NB4 (cell line): Measurements from ENCODE around the gene TEKTIP1.

ENCODE experiments used
- MYC ChIP-seq: IDR thresholded peaks from 2 replicates; pipeline ENCODE4 v1.6.1; 2011; ENCODE audit warnings: low read depth, low read length
- POLR2A ChIP-seq: IDR thresholded peaks from 2 replicates; pipeline ENCODE4 v1.6.1; 2011; ENCODE audit warnings: mild to moderate bottlenecking; ENCODE audit not compliant: insufficient read length; ENCODE audit errors: extremely low read depth
- TF ChIP-seq, protein P1 (sequence below): IDR thresholded peaks from one replicate; pipeline ENCODE4 v1.5.1; 2012; ENCODE audit warnings: low read depth, low read length
- TF ChIP-seq, protein P2 (sequence below): IDR thresholded peaks from 2 replicates; pipeline ENCODE4 v1.6.1; 2011; ENCODE audit warnings: low read depth, low read length

DNA sequence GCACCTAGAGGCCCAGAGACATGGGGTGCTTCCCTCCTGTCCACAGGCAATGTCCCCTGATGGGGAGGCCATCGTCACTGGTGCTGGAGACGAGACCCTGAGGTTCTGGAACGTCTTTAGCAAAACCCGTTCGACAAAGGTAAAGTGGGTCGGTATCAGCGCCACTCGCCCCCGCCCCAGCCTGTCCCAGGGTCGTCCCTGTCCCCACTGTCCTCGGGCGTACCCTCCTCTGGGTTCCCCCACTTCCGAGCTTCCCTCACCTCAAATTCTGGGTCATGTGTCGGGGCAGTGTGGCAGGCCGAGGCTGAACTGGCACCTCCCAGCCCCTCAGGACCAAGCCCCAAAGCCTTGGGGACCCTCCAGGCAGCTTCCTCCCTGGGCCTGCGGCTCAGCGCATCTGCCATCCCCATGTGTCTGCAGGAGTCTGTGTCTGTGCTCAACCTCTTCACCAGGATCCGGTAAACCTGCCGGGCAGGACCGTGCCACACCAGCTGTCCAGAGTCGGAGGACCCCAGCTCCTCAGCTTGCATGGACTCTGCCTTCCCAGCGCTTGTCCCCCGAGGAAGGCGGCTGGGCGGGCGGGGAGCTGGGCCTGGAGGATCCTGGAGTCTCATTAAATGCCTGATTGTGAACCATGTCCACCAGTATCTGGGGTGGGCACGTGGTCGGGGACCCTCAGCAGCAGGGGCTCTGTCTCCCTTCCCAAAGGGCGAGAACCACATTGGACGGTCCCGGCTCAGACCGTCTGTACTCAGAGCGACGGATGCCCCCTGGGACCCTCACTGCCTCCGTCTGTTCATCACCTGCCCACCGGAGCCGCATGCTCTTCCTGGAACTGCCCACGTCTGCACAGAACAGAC, 4.4 kb upstream of the TEKTIP1 start:
- TF ChIP-seq, protein P1, sequence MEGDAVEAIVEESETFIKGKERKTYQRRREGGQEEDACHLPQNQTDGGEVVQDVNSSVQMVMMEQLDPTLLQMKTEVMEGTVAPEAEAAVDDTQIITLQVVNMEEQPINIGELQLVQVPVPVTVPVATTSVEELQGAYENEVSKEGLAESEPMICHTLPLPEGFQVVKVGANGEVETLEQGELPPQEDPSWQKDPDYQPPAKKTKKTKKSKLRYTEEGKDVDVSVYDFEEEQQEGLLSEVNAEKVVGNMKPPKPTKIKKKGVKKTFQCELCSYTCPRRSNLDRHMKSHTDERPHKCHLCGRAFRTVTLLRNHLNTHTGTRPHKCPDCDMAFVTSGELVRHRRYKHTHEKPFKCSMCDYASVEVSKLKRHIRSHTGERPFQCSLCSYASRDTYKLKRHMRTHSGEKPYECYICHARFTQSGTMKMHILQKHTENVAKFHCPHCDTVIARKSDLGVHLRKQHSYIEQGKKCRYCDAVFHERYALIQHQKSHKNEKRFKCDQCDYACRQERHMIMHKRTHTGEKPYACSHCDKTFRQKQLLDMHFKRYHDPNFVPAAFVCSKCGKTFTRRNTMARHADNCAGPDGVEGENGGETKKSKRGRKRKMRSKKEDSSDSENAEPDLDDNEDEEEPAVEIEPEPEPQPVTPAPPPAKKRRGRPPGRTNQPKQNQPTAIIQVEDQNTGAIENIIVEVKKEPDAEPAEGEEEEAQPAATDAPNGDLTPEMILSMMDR: no peak
- TF ChIP-seq POLR2A: no peak
- TF ChIP-seq, protein P2, sequence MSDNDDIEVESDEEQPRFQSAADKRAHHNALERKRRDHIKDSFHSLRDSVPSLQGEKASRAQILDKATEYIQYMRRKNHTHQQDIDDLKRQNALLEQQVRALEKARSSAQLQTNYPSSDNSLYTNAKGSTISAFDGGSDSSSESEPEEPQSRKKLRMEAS: no peak
- TF ChIP-seq MYC: no peak
